OCI-M2 (cell line): ENCODE measurements around the gene ACBD4.

ENCODE experiments used
- DNase-seq: peaks from one replicate; lab custom pipeline; 2025; ENCODE audit not compliant: unreplicated experiment; lab: John Stamatoyannopoulos, UW

Gene ACBD4

DNA sequence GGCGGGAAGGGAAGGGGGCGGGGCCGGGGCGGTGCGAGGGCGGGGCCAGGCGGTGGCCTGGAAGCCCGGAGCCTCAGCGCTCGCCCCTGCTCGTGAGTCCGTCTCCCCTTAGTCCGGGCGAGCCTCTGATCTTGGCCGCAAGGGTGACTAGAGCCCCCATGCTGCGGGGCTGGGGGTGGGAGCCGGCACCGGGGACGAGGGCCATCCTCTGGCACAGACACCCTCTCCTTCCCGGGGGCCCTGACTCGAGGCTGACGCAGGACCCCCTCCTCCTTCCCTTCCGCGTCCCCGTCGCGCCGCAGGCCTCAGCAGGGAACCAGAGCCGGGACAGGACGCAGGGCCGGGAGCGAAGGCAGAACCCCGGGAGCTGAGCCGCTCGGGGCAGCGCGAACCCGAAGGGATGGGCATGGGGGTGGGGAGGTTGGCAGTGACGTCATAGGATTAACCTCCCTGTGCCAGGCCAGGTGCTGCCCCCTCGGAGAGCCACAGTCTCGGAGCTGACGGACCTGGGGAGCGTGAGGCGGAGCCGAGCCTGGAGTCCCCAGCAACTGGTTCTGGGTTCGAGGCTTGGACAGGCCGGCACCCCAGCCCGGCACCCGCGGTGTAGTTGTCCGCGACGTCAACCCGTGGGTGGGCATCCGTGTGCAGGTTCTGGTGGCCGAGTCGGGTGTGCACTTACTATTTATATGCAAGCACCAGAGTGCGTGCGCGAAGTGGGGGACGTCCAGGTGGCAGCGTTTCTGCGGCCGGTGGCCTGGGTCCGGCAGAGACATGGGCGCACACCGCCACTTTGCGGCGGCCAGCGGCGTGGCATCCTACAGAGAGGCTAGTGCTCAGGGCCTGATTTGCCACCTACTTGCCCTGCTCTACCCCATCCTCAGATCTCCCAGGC is 2.7 kb upstream of the ACBD4 start:
- no peak for DNase-seq

- DNase-seq, result no peak
Measured at GRCh38 chr17:45135978-45136791, 698 bp downstream of the ACBD4 start.

- no peak for DNase-seq
Measured at GRCh38 chr17:45136846-45137560, 1.5 kb downstream of the ACBD4 start.

DNA sequence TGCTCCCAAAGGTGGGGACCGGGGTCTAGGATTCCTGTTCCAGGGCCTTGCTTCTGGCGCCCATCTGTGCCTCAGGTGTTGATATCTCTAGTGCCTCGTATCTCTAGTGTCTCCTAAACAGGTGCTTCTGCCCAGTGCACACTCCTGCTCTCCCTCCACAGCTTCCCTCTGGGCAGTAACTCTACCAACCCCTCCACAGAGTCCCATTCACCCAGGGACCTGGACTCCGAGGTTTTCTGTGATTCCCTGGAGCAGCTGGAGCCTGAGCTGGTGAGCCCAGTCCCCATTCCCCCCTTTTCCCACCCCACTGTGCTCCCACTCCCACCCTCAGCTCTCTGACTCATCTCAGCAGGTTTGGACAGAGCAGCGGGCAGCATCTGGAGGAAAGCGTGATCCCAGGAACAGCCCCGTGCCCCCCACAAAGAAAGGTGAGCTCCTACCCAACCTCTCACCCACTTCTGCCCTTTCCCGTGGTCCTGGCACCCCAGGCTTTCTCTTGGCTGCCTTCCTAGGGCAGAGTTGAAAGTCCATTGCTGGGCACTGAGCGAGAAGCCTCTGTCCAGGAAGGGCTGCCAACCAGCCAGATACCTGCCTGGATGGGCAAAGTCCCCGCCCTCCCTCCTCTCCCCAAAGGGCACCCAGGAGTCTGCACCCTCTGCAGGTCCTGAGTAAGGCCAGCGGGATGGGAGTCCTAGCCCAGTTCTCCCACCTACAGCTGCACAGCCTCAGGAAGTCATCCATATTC is 2.2 kb downstream of the ACBD4 start:
- no peak for DNase-seq

DNA sequence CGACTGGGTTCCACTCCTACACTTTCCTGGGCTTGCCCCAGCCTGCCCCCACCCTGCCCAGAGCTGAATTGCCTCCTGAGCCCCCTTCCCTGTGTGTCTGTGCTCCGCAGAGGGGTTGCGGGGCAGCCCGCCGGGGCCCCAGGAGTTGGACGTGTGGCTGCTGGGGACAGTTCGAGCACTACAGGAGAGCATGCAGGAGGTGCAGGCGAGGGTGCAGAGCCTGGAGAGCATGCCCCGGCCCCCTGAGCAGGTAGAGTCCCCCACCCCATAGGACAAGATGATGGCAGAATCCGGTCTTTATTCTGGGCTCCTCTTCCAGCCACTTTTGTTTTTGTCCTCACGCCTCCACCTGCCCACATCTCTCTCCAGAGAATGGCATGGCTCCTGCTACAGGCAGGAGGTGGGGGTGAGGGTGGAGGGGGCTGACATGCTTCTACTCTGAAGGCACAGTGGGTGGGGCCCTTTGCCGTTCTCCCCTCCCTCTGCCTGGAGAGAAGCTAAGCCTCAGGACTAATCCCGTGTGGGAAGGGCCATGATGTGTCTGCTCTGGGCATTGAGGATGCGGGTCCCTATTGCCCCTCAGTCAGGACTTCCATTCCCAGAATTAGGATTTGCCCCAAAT is 3.5 kb downstream of the ACBD4 start:
- no peak for DNase-seq

GRCh38 chr17:45139533-45139920 is 4.0 kb downstream of the ACBD4 start:
- no peak for DNase-seq

- no peak for DNase-seq
Measured at GRCh38 chr17:45143094-45143670, 7.7 kb downstream of the ACBD4 start.

DNA sequence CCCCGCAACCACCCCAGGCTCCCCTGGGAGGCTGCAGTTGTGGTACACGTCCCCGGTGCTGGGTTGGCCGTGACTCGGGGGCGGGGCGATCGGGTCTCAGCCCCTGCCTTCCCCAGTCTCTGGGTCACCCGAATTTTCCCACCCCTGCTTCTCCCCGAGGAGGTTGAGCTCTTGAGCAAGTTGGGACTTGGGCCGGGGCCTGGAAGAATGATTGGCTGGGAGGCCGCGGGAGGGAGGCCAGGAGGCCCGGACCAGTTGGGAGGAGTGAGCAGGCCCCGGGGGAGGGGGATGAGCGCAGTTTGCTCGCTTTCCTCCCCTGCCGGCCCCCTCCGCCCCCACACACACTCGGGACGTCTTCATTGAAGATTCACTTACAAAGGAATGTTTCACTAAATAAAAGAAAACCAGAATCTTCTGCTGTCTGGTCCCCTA is 8.3 kb downstream of the ACBD4 start:
- no peak for DNase-seq

DNA sequence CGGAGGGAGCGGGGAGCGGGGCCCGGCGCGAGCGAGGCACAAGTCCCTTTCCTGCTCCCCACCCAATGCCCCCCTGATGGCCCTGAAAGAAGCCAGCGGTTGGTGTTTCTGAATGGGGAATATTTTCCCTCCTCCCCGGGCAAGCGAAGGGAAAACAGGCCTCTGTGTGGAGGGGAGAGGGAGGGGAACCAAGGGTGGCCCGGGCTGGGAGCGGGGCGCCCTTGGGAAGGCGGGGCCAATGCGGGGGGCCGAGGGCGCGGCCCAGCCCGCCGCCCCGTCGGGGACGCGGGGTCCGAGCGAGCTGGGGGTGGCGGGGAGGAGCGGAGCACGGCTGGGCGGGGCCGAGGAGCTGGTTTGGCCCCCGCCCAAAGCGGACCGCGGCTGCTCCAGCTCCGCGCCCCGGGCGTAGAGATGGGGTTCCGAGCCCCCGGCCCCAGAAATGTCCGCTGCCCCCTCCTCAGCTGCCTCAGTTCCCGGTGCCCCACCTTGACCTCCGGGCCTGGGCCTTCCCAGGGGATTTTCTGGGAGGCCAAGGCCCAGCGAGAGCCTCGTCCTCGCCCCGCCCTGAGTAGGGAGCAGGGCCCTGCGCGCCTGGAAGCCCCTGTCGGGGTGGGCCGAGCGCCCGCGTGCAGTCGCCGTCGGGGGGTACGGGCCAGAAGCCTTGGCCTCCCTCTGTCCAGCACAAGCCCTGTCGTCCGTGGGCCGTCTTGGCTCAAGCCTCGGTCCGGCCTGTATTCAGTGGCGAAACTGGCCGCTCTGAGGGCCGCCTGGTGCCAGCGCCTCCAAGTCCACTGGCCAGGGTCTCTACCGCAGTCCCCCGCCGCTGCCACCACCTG is 8.9 kb downstream of the ACBD4 start:
- DNase-seq, result no peak

DNA sequence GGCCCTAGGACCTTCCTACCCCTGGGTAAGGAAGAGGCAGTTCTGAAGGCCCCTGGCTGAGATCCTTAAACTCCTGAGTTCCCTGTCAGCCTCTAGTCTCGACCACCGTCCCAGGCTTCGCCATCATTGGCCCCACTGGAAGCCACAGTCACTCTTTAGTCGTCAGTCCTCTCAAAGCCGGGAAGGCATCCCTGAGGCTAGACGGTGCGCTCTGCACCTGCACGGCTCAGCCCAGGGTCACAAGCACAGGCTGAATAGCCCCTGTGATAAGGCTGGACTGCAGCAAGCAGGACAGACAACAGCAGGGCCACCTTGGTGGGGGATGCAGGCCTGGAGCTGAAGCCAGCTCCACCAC is 9.5 kb downstream of the ACBD4 start:
- no peak for DNase-seq

GRCh38 chr17:45146166-45146565 is 10.7 kb downstream of the ACBD4 start:
- DNase-seq, result no peak

- DNase-seq, result no peak
Measured at GRCh38 chr17:45146592-45146889, 11.1 kb downstream of the ACBD4 start.

DNA sequence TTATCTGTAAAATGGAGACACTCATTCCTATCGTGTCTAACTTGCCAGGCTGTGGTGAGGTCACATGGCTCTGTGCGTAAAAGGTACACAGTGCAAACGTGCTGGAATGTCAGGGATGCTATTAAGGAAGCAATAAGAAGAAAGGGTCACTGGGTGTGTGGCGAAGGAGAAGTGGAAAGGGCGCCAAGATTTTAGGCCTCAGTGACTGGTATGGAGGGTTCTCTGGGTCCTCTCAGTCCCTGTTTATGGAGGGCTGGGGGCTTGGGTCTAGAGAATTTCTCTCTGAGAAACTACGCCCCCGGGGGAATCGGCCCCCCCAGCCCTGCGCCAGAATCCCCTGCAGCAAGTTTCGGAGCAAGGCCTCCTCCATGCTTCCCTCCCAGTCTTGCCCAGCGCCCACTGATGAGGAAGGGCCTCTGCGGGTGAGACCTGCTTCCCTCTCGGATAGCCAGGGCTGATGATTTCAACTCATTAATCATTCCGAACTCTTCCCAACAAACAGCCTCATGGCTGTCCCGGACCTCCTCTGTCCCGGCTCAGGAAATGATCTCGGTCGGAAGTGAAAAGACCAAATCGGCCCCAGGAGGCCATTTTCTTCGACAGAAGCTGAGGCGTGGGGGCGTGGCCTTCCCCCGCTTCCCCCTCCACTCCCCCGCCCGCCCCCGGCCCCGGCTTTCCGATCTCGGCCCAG is 11.5 kb downstream of the ACBD4 start:
- no peak for DNase-seq

GRCh38 chr17:45147581-45148182 is 12.2 kb downstream of the ACBD4 start:
- DNase-seq, result no peak

GRCh38 chr17:45148183-45149036 is 12.9 kb downstream of the ACBD4 start, which contains the start of gene HEXIM1:
TSS of gene HEXIM1 (plus strand) at chr17:45148475. CDS start at chr17:45149191, 716 bp downstream.
- DNase-seq, result peak; percentile 65

DNA sequence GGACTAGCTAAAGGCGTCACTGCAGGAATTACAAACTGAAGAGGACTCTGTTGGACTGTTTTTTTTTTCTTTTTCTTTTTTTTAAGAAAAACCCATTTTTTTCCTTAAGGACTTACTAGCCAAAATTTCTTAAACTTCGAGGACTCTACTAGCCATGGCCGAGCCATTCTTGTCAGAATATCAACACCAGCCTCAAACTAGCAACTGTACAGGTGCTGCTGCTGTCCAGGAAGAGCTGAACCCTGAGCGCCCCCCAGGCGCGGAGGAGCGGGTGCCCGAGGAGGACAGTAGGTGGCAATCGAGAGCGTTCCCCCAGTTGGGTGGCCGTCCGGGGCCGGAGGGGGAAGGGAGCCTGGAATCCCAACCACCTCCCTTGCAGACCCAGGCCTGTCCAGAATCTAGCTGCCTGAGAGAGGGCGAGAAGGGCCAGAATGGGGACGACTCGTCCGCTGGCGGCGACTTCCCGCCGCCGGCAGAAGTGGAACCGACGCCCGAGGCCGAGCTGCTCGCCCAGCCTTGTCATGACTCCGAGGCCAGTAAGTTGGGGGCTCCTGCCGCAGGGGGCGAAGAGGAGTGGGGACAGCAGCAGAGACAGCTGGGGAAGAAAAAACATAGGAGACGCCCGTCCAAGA is 13.7 kb downstream of the ACBD4 start:
- peak; percentile 52 for DNase-seq
